Inferior parietal cortex (tissue), 1 donor: ENCODE results near the gene CPEB2.
A peak's percentile ranks its signal among the peaks of the same experiment; 100 is the strongest.

Source experiments
- DNase-seq: peaks from one replicate; pipeline ENCODE4 v3.0.0-alpha.2; 2016; ENCODE audit errors: extremely low spot score

The CPEB2 gene

GRCh38 chr4:15001869-15002658 is at the start of gene CPEB2:
Gene CPEB2, plus strand, starts transcription at chr4:15002481. Its CDS starts 193 bp downstream, at chr4:15002674.
- peak; percentile 93 for DNase-seq

DNA sequence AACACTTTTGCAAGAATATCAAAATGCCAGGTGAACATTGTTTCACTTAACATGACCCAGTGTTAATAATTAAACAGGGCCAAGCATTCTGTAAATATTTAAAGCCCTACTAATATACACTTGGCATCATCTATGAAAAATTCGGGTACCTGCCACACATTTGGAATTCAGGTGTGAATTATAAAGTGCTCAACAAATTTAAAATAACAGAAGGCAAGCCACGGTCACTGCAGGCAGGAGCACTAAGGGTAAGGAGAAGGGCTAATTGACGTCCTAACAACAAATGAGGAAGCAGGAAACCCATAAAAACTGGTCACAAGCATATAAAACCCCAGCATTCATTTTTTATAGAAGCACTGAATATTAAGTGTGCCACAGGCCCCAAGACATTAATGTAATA is 43.8 kb upstream of the CPEB2 start:
- DNase-seq = no peak

GRCh38 chr4:14961292-14961691 is 41.0 kb upstream of the CPEB2 start:
- no peak for DNase-seq

DNA sequence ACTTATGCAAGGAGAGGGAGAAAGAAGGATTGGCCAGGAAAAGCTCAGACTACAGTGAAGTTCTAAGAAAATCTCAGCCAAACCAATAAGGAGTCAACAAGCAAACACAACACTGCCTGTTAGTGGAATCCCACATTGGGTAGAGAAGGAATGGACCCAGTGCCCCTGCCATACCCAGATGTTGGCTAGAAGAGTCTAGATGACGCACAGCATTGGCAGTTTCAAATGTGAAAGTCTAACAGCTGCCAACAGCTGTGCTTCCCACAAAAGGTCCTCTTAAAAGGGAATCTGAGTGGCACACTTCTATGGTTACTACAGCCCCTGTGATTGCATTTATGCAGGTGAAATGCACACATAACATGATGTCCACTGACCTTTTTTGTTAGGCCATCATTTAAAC is 37.2 kb upstream of the CPEB2 start:
- no peak for DNase-seq

DNA sequence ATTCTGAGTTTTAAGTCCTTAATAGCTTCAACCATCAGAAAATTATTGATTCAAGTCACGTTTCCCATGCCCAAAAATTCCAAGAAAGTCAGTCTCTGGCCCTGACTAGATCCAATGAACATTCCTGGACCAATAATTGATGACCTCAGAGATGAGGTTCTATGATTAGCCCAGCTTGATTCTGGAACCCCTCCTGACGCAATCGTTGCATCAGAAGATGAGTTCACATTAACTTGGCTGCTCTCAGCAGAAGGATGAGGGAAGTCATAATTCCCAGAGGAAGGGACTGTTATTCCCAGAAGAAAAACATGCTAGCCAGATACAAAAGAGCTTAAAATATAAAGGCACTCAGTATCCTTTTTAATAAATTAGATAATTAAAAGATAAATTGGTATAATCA is 34.3 kb upstream of the CPEB2 start:
- no peak for DNase-seq

- no peak for DNase-seq
Observed at GRCh38 chr4:14977830-14978229, 24.5 kb upstream of the CPEB2 start.

DNA sequence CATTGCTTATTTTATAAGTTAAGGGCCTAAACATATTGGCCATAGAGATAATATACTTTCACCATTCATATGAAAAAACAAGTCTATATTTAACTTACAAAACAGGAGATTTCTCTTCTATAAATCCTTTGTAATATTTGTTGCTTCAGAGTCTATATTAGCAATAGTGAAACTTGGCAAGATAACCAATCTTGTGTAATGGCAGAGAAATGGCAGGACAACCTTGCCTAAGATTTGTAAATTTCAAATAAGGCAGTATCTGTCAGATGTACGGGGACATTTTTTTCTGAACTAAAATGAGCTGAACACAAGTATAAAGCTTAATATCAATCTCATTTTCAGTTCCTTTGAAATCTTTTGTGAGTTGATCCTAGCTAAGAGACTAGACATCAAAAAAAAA is 17.8 kb upstream of the CPEB2 start:
- DNase-seq = no peak

DNA sequence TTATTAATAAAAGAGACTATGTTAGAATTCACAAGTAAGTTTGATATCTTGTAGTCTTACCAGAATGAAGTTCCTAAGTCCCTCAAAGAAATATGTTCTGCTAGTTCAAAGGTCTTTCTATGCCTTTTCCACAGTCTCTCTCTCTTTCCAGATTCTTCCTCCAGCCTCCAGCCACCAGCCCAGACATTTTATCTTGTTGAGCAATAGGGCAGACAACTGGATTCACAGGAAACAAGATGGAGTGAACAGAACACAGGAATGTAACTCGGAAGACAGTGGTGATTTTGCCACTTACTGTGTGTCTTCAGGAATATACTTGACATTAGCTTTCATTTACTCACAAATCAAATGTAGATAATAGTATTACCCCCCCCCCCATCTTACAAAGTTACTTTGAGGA is 17.1 kb upstream of the CPEB2 start:
- DNase-seq = no peak

DNA sequence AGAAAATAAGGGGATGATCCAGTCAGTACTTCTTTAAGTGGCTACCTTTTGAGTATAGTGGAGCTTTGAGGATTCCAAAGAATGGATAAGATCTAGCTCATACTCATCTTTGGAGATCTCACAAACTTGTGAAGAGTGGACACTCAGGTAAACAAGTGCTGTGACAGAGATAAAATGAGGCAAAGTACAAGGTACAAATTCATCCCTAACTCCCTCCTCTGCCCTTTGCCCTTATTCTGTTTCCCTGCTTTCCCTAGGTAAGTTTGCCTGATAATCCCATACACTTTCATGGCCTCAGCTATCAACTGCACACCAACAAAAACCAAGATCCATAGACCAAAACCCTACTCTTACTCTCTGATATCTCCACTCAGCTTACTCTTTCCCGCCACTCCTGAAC is 16.4 kb upstream of the CPEB2 start:
- DNase-seq = no peak

- DNase-seq = no peak
Observed at GRCh38 chr4:14987054-14987453, 15.2 kb upstream of the CPEB2 start.

- no peak for DNase-seq
Observed at GRCh38 chr4:14990484-14990883, 11.8 kb upstream of the CPEB2 start.

- DNase-seq = peak; percentile 5
Observed at GRCh38 chr4:14994242-14994641, 8.0 kb upstream of the CPEB2 start.

- peak; percentile 78 for DNase-seq
Observed at GRCh38 chr4:15001248-15001868, 923 bp upstream of the CPEB2 start.

DNA sequence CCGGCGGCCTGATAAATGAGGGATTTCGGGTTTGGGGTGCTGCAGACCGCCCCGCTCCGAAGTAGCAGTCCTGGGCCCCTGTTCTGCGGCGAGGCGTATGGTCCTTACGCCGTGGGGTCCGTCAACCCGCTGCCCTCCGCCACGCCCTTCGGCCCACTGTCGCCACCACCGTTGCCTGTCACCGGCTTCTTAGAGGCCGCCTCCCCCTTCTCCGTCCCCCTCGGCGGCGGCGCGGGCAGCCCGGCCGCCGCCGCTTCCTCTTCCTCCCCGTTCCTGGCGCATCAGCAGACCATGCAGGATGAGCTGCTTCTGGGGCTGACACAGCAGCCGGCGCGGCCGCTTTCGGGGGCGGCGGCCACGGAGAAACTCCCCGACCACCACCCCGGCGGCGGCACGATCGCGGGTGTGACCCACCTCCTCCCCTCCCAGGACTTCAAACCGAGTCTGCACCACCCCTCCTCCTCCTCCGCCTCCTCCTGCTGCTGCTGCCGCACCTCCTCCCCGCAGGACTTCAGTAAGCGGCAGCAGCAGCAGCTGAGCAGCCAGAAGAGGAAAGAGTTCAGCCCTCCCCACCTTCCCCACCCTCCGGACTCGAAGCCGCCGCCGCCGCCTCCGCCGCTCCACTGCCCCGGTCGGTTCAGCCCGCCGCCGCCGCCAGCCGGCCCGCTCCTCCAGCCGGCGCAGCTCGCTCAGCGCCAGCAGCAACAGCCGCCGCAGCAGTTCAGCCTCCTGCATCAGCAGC is 549 bp downstream of the CPEB2 start:
- DNase-seq = peak; percentile 62

DNA sequence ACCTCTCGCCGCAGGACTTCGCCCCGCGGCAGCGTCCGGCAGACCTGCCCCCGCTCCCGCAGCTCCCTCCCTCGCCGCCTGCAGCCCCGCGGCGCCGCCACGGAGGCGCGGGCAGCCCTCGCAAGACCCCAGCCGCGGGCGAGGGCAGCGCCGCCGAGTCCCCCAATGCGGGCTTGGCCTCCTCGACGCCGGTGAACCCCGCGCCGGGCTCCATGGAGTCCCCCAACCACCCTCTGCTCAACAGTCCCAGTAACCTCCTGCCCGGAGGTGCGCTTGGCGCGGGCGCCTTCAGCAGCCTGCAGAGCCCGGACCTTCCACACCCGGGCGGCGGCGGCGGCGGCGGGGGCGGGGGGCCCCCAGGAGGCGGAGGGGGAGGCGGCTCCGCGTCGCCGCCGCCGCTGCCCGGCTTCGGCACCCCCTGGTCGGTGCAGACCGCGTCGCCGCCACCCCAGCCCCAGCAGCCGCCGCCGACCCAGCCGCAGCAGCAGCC is 1.2 kb downstream of the CPEB2 start:
- DNase-seq = peak; percentile 4

DNA sequence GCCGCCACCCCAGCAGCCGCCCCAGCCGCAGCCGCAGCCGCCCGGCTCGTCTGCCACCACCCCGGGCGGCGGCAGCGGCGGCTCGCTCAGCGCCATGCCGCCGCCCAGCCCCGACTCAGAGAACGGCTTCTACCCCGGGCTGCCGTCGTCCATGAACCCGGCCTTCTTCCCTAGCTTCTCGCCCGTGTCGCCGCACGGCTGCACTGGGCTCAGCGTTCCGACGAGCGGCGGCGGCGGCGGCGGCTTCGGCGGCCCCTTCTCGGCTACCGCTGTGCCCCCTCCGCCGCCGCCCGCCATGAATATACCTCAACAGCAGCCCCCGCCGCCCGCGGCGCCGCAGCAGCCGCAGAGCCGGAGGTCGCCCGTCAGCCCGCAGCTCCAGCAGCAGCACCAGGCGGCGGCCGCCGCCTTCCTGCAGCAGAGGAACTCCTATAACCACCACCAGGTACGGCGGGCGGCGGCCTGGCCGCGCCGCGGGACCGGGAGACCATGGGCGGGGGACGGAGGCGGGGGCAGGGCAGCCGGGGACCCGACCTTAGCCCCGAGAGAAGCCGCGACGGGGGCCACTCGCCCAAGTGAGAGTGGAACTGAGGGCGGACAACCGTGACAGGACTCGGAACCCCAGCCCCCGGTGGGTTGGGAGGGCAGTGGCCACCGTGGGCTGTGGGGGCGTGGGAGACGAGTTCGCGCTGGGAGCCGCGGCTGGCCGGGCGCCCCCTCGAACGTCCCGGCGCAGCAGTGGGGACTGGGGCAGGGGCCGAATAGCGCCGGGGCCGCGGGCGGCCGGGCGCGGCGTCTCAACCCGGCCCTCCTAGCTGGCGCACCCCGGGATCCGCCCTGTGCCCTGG is 1.8 kb downstream of the CPEB2 start:
- peak; percentile 2 for DNase-seq

GRCh38 chr4:15004739-15005301 is 2.5 kb downstream of the CPEB2 start:
- DNase-seq = peak; percentile 74

DNA sequence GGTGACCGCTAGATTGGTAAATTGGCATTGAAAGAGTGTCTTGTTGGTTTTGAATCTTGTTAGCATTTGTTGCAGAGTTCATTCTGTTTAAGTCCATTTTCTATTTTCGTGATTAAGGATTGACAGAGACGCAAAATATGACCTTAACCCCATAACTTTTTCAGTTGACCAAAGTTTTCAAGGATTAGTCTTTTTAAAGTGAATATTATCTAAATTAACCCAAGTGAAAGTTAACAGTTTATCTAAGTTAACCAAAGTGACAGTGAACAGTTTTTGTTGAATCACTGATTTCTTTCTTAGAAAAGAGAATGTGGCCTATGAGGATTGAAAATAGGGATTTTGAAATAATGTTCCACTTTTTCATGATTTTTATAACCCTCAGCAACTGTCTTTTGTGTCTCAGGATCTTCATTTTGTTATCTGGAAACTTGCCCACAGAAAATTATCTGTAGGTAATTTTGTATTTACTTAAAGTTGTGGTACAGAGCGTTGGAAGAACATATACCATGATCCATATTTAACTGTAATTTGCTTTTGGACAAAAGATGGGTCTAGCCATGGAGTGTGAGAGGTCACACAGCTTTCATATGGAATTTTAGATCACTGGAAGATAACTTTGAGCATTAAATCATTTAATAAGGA is 3.3 kb downstream of the CPEB2 start:
- DNase-seq = no peak

- DNase-seq = peak; percentile 54
Observed at GRCh38 chr4:15006416-15007024, 4.2 kb downstream of the CPEB2 start.

DNA sequence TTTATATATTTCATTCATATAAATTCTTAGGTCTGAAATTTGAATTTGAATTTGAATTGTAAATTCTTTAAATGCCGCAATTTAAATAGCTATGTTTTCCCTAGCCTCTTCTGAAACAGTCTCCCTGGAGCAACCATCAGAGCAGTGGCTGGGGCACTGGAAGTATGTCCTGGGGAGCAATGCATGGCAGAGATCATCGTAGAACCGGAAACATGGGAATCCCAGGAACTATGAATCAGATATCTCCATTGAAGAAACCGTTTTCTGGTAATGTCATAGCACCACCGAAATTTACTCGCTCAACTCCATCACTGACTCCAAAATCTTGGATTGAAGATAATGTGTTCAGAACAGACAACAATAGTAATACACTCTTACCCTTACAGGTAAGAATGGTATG is 4.9 kb downstream of the CPEB2 start:
- DNase-seq = peak; percentile 25
